ENCODE results near the gene IGFBP3. TPM values are rescaled to one million over a fixed set of nuclear protein-coding genes. Genes with fewer than 3 reads are reported as not detected.

The IGFBP3 gene
- total and polyA plus RNA-seq, 2 of the 13 experiments (the other 11 are each of a cell fraction or from before 2014, with no cell fraction given) = 57.5 TPM; not detected in 1

- TF ChIP-seq ZSCAN12 (CRISPR knock-in tag; IDR thresholded peaks at IDR 0.05) (no peak), UBTF (CRISPR knock-in tag; IDR thresholded peaks at IDR 0.05) (peak; percentile 71), RXRB (CRISPR knock-in tag; IDR thresholded peaks at IDR 0.05; ENCODE audit: borderline replicate concordance) (peak; percentile 97), CHD4 (IDR thresholded peaks at IDR 0.05; ENCODE audit: borderline replicate concordance, low read length) (no peak), MTA1 (CRISPR knock-in tag; IDR thresholded peaks at IDR 0.05; ENCODE audit: borderline replicate concordance) (peak; percentile 96), SP140L (CRISPR knock-in tag; IDR thresholded peaks at IDR 0.05; ENCODE audit: borderline replicate concordance) (no peak), ZNF232 (CRISPR knock-in tag; IDR thresholded peaks at IDR 0.05; ENCODE audit: borderline replicate concordance) (peak; percentile 94), ZNF234 (CRISPR knock-in tag; conservative IDR thresholded peaks at IDR 0.05) (no peak), ATRX (CRISPR knock-in tag; IDR thresholded peaks at IDR 0.05; ENCODE audit: borderline replicate concordance) (no peak), ZNF746 (CRISPR knock-in tag; IDR thresholded peaks at IDR 0.05) (peak; percentile 98), CCDC6 (CRISPR knock-in tag; IDR thresholded peaks at IDR 0.05) (peak; percentile 83), TEAD3 (CRISPR knock-in tag; optimal IDR thresholded peaks at IDR 0.05; ENCODE audit: borderline replicate concordance) (peak; percentile 97), ATF1 (CRISPR knock-in tag; IDR thresholded peaks at IDR 0.05) (no peak), NFYC (CRISPR knock-in tag; IDR thresholded peaks at IDR 0.05) (peak; percentile 29; the same call in 1 of the 2 replicates), ZNF329 (CRISPR knock-in tag; IDR thresholded peaks at IDR 0.05; ENCODE audit: low read depth) (peak; percentile 51; the same call in 1 of the 2 replicates), CBX5 (CRISPR knock-in tag; IDR thresholded peaks at IDR 0.05; ENCODE audit: borderline replicate concordance) (peak; percentile 94), ZNF253 (CRISPR knock-in tag; IDR thresholded peaks at IDR 0.05; ENCODE audit: borderline replicate concordance) (peak; percentile 44; the same call in 1 of the 2 replicates)
- TF ChIP-seq, protein P1, sequence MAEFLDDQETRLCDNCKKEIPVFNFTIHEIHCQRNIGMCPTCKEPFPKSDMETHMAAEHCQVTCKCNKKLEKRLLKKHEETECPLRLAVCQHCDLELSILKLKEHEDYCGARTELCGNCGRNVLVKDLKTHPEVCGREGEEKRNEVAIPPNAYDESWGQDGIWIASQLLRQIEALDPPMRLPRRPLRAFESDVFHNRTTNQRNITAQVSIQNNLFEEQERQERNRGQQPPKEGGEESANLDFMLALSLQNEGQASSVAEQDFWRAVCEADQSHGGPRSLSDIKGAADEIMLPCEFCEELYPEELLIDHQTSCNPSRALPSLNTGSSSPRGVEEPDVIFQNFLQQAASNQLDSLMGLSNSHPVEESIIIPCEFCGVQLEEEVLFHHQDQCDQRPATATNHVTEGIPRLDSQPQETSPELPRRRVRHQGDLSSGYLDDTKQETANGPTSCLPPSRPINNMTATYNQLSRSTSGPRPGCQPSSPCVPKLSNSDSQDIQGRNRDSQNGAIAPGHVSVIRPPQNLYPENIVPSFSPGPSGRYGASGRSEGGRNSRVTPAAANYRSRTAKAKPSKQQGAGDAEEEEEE (CRISPR knock-in tag; IDR thresholded peaks at IDR 0.05; ENCODE audit: borderline replicate concordance) = peak; percentile 57; the same call in 1 of the 2 replicates
- TF ChIP-seq, protein P2, sequence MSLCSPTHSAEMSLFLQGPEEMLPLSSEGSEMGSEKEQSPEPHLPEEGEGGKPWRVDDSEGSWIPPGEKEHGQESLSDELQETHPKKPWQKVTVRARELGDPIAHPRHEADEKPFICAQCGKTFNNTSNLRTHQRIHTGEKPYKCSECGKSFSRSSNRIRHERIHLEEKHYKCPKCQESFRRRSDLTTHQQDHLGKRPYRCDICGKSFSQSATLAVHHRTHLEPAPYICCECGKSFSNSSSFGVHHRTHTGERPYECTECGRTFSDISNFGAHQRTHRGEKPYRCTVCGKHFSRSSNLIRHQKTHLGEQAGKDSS (CRISPR knock-in tag; IDR thresholded peaks at IDR 0.05; ENCODE audit: borderline replicate concordance, low read depth) = peak; percentile 91; the same call in 1 of the 2 replicates
- TF ChIP-seq, protein P3, sequence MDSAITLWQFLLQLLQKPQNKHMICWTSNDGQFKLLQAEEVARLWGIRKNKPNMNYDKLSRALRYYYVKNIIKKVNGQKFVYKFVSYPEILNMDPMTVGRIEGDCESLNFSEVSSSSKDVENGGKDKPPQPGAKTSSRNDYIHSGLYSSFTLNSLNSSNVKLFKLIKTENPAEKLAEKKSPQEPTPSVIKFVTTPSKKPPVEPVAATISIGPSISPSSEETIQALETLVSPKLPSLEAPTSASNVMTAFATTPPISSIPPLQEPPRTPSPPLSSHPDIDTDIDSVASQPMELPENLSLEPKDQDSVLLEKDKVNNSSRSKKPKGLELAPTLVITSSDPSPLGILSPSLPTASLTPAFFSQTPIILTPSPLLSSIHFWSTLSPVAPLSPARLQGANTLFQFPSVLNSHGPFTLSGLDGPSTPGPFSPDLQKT (CRISPR knock-in tag; IDR thresholded peaks at IDR 0.05; ENCODE audit: borderline replicate concordance) = no peak
- TF ChIP-seq, protein P4, sequence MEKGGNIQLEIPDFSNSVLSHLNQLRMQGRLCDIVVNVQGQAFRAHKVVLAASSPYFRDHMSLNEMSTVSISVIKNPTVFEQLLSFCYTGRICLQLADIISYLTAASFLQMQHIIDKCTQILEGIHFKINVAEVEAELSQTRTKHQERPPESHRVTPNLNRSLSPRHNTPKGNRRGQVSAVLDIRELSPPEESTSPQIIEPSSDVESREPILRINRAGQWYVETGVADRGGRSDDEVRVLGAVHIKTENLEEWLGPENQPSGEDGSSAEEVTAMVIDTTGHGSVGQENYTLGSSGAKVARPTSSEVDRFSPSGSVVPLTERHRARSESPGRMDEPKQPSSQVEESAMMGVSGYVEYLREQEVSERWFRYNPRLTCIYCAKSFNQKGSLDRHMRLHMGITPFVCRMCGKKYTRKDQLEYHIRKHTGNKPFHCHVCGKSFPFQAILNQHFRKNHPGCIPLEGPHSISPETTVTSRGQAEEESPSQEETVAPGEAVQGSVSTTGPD (CRISPR knock-in tag; IDR thresholded peaks at IDR 0.05) = peak; percentile 60
Measured at GRCh38 chr7:45885264-45885882, 35.7 kb downstream of the IGFBP3 start (continued).

Measured in HepG2 (cell line).